Transverse colon (tissue), 4 donors: ENCODE measurements around the gene INSM1. TPM values are rescaled to one million over a fixed set of nuclear protein-coding genes. Genes with fewer than 3 reads are reported as not detected.

Experiments
- DNase-seq: peaks from one replicate; pipeline ENCODE4 v3.0.0-alpha.2; 2019
- H3K27ac ChIP-seq, 4 donors: fragments of 200-600 bp; sonication (generic); 2 replicates each; pipeline ENCODE4 v1.5.1; 2016 to 2018; ENCODE audit warnings: inconsistent platforms in 4 of 4
- H3K27me3 ChIP-seq: fragments of 200-600 bp; sonication (generic); 2 replicates; pipeline ENCODE4 v1.5.1; 2017; ENCODE audit warnings: inconsistent platforms
- H3K36me3 ChIP-seq, 4 donors: fragments of 200-600 bp; sonication (generic); 2 replicates each; pipeline ENCODE4 v1.5.1; 2017 to 2019; ENCODE audit warnings: inconsistent platforms in 4 of 4
- H3K4me1 ChIP-seq, 4 donors: fragments of 200-600 bp; sonication (generic); 2 replicates each; pipeline ENCODE4 v1.5.1; 2017 to 2020; ENCODE audit warnings: inconsistent platforms in 4 of 4
- H3K4me3 ChIP-seq, 4 donors: fragments of 200-600 bp; sonication (generic); 1 replicate in 1 of 4; 2 replicates in 3 of 4; pipeline versions ENCODE4 v1.5.1 to v1.6.1; 2017 to 2019; ENCODE audit warnings: inconsistent platforms in 4 of 4
- H3K9me3 ChIP-seq, 2 donors: fragments of 200-600 bp; sonication (generic); 2 replicates each; pipeline ENCODE4 v1.5.1; 2017 to 2019; ENCODE audit warnings: inconsistent platforms in 2 of 2
- CTCF ChIP-seq, 5 experiments: fragments of 200-600 bp in 3 of 5; fragments of 450-650 bp in 2 of 5; sonication (generic) in 3 of 5; IDR thresholded peaks; 1 replicate in 2 of 5; 2 replicates in 3 of 5; pipeline ENCODE4 v1.5.1; 2016 to 2017; ENCODE audit warnings: antibody characterized with exemption in 5 of 5, inconsistent platforms in 3 of 5, mild to moderate bottlenecking in 2 of 5, moderate library complexity in 1 of 5
- EP300 ChIP-seq: sonication (generic); formaldehyde crosslinking; IDR thresholded peaks from one replicate; pipeline ENCODE4 v1.6.1; 2017; ENCODE audit warnings: antibody characterized with exemption, low read depth
- POLR2A ChIP-seq: fragments of 450-650 bp; IDR thresholded peaks from one replicate; pipeline ENCODE4 v1.6.1; 2016; ENCODE audit warnings: antibody characterized with exemption, mild to moderate bottlenecking, moderate library complexity
- POLR2AphosphoS5 ChIP-seq, 3 donors: sonication (generic); formaldehyde crosslinking; IDR thresholded peaks; one replicate each; pipeline ENCODE4 v1.6.1; 2016; ENCODE audit warnings: antibody characterized with exemption in 3 of 3
- WGBS, 2 donors: methylation state at CpG; one replicate each; pipeline ENCODE4 v1.1.5; 2018; ENCODE audit warnings: low coverage in 1 of 2; 5-methylcytosine and 5-hydroxymethylcytosine counted together
- in situ Hi-C, 4 donors: fragments of 200-750 bp; cut with MboI; loops; one replicate each; pipeline versions ENCODE4 v1.15.0 to v1.15.1; 2017; ENCODE audit warnings: low sequenced_read_pairs in 3 of 4, low pct_ligation_motif_present in 1 of 4, low pct_unique_long_range_greater_than_20kb in 1 of 4
- intact Hi-C: fragments of 100-400 bp; cut with DNase I; formaldehyde crosslinking; loops from one replicate; pipeline ENCODE4 v1.15.1; 2023; ENCODE audit warnings: low total_unique reads
- total RNA-seq, 4 donors: library from RNA; depleted of rRNA; stranded (reverse); fragments of >200 nt; gene quantifications; one replicate each; pipeline ENCODE4 v1.1.0, GENCODE V29; 2016

Gene INSM1
- total RNA-seq, 4 donors from 2014 or later, result 0.60 to 3.0 (median 1.4) TPM

GRCh38 chr20:20364593-20365479 lies 3.1 kb upstream of the INSM1 start:
- no peak for DNase-seq
- in situ Hi-C loops, result loop anchor here in 3 of 4 donors (25.0 kb wide), 1 partner anchor 197 kb away; no protein-coding TSS in a partner anchor
- peaks cover 9 to 52% (median 33%) of the 10 kb centered on the region in 4 donors for H3K4me1 ChIP-seq
- intact Hi-C loops, result loop anchor here (10.0 kb wide), 1 partner anchor 200 kb away; no protein-coding TSS in a partner anchor
- no peak for TF ChIP-seq CTCF (IDR thresholded peaks at IDR 0.05)
- TF ChIP-seq POLR2A, result no peak
- no peak for TF ChIP-seq POLR2AphosphoS5 (IDR thresholded peaks at IDR 0.05)
- TF ChIP-seq EP300, result no peak
- no peak overlapping the region for H3K4me3 ChIP-seq
- no peak overlapping the region for H3K27ac ChIP-seq
- H3K9me3 ChIP-seq, result no peaks in the 10 kb centered on the region
- no peaks in the 10 kb centered on the region for H3K36me3 ChIP-seq
- peaks cover 98% of the 10 kb centered on the region for H3K27me3 ChIP-seq
- 11% methylated on average over 70 of the region's 70 CpGs; no CpG with 5 or more reads in 1 of the 2 donors for whole genome bisulfite sequencing, 2 donors

GRCh38 chr20:20365480-20366161 lies 2.3 kb upstream of the INSM1 start:
- H3K27me3 ChIP-seq, result peaks cover 98% of the 10 kb centered on the region
- no peak overlapping the region for H3K4me3 ChIP-seq
- WGBS, 2 donors, result 8 to 17% methylated on average over 11 to 18 of the region's 18 CpGs
- intact Hi-C loops, result loop anchor here (10.0 kb wide), 1 partner anchor 199 kb away; no protein-coding TSS in a partner anchor
- no peak overlapping the region for H3K27ac ChIP-seq
- in situ Hi-C loops, result loop anchor here in 3 of 4 donors (25.0 kb wide), 1 partner anchor 197 kb away; no protein-coding TSS in a partner anchor
- H3K9me3 ChIP-seq, result no peaks in the 10 kb centered on the region
- H3K36me3 ChIP-seq, result no peaks in the 10 kb centered on the region
- peaks cover 4 to 47% (median 36%) of the 10 kb centered on the region in 4 donors for H3K4me1 ChIP-seq
- no peak for TF ChIP-seq CTCF (IDR thresholded peaks at IDR 0.05)
- TF ChIP-seq EP300, result no peak
- no peak for TF ChIP-seq POLR2AphosphoS5 (IDR thresholded peaks at IDR 0.05)
- no peak for TF ChIP-seq POLR2A
- DNase-seq, result no peak

GRCh38 chr20:20366551-20366875 lies 1.4 kb upstream of the INSM1 start:
- Histone ChIP-seq H3K27me3 (peaks cover 98% of the 10 kb centered on the region), H3K27ac (no peak overlapping the region), H3K4me1 (peaks cover 4 to 42% (median 34%) of the 10 kb centered on the region in 4 donors), H3K36me3 (no peaks in the 10 kb centered on the region), H3K9me3 (no peaks in the 10 kb centered on the region), H3K4me3 (no peak overlapping the region)
- WGBS, 2 donors, result 2% methylated on average over 19 of the region's 19 CpGs; no CpG with 5 or more reads in 1 of the 2 donors
- in situ Hi-C loops, result loop anchor here in 3 of 4 donors (25.0 kb wide), 1 partner anchor 196 kb away; no protein-coding TSS in a partner anchor
- TF ChIP-seq CTCF (IDR thresholded peaks at IDR 0.05) (no peak), POLR2A (no peak), POLR2AphosphoS5 (IDR thresholded peaks at IDR 0.05) (no peak), EP300 (no peak)
- intact Hi-C loops, result loop anchor here (10.0 kb wide), 1 partner anchor 198 kb away; no protein-coding TSS in a partner anchor
- no peak for DNase-seq
